Measurements from ENCODE around the gene FBXO31. TPM values are rescaled to one million over a fixed set of nuclear protein-coding genes. Genes with fewer than 3 reads are reported as not detected.
"Not testable (repeated sequence)": the region's sequence is repeated elsewhere in the genome, so short reads cannot be mapped to it uniquely, and the experiment has no call there.

The FBXO31 gene
- total RNA-seq, 1 donor from 2014 or later: 28.9 TPM

DNA sequence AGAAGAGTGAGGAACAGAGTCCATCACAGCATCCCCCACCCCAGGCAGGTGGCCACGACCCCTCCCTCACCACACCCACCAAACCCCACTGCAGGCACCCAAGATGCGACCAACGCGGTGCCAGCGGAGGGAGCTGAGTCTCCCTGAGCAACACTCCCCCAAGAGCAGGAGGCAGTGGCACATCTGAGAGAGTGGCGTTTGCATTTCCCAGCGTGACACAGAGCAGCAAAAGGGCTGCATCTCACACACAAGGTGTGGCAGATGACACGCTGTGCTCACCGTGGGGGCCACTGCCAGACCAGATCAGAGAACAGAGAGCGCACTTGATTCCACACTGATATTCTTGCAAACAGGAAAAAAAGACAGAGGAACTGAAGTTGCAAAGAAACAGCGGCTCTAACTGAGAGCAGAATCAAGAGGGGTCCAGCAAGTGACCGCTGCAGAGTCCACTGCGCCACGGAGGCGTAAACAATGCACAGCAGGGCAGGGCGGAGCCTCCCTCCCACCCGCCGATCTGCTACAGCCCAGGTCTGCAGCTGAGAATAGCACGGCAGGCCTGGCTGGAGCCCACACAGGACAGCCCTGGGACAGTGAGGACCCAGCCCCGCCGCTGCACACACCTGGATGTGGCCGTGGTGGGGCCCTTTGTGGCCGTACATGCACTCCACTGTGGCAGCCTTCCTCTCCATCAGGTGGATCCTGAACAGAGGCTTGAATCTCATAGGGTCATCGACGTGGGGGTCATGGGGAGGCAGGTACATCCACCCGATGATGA is 40.4 kb downstream of the FBXO31 start:
- Histone ChIP-seq H3K36me3 (ENCODE audit: control insufficient read depth, insufficient read depth, low read length) (peaks cover 1% of the 10 kb centered on the region), H3K4me3 (ENCODE audit: low read depth, low read length) (no peak overlapping the region), H3K27me3 (ENCODE audit: control insufficient read depth, insufficient read depth, low read length) (no peaks in the 10 kb centered on the region)
- DNase-seq (ENCODE audit: low read depth): no peak
- TF ChIP-seq, protein P1, sequence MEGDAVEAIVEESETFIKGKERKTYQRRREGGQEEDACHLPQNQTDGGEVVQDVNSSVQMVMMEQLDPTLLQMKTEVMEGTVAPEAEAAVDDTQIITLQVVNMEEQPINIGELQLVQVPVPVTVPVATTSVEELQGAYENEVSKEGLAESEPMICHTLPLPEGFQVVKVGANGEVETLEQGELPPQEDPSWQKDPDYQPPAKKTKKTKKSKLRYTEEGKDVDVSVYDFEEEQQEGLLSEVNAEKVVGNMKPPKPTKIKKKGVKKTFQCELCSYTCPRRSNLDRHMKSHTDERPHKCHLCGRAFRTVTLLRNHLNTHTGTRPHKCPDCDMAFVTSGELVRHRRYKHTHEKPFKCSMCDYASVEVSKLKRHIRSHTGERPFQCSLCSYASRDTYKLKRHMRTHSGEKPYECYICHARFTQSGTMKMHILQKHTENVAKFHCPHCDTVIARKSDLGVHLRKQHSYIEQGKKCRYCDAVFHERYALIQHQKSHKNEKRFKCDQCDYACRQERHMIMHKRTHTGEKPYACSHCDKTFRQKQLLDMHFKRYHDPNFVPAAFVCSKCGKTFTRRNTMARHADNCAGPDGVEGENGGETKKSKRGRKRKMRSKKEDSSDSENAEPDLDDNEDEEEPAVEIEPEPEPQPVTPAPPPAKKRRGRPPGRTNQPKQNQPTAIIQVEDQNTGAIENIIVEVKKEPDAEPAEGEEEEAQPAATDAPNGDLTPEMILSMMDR (IDR thresholded peaks at IDR 0.05; ENCODE audit: insufficient read depth, low read length, poor library complexity, severe bottlenecking): no peak

- Histone ChIP-seq H3K36me3 (ENCODE audit: control insufficient read depth, insufficient read depth, low read length) (peaks cover 1% of the 10 kb centered on the region), H3K27me3 (ENCODE audit: control insufficient read depth, insufficient read depth, low read length) (no peaks in the 10 kb centered on the region), H3K4me3 (ENCODE audit: low read depth, low read length) (no peak overlapping the region)
- TF ChIP-seq, protein P1 (IDR thresholded peaks at IDR 0.05; ENCODE audit: insufficient read depth, low read length, poor library complexity, severe bottlenecking): no peak
- DNase-seq (ENCODE audit: low read depth): no peak
Observed at GRCh38 chr16:87342504-87342903, 41.1 kb downstream of the FBXO31 start.

- Histone ChIP-seq H3K4me3 (ENCODE audit: low read depth, low read length) (no peak overlapping the region), H3K36me3 (ENCODE audit: control insufficient read depth, insufficient read depth, low read length) (peaks cover 1% of the 10 kb centered on the region), H3K27me3 (ENCODE audit: control insufficient read depth, insufficient read depth, low read length) (no peaks in the 10 kb centered on the region)
- DNase-seq (ENCODE audit: low read depth): no peak
- TF ChIP-seq, protein P1 (IDR thresholded peaks at IDR 0.05; ENCODE audit: insufficient read depth, low read length, poor library complexity, severe bottlenecking): no peak
Observed at GRCh38 chr16:87340198-87340597, 43.4 kb downstream of the FBXO31 start.

- not testable (repeated sequence) for H3K27me3 ChIP-seq (ENCODE audit: control insufficient read depth, insufficient read depth, low read length); H3K36me3 ChIP-seq (ENCODE audit: control insufficient read depth, insufficient read depth, low read length); DNase-seq (ENCODE audit: low read depth); H3K4me3 ChIP-seq (ENCODE audit: low read depth, low read length)
Observed at GRCh38 chr16:87339724-87340105, 43.9 kb downstream of the FBXO31 start.

DNA sequence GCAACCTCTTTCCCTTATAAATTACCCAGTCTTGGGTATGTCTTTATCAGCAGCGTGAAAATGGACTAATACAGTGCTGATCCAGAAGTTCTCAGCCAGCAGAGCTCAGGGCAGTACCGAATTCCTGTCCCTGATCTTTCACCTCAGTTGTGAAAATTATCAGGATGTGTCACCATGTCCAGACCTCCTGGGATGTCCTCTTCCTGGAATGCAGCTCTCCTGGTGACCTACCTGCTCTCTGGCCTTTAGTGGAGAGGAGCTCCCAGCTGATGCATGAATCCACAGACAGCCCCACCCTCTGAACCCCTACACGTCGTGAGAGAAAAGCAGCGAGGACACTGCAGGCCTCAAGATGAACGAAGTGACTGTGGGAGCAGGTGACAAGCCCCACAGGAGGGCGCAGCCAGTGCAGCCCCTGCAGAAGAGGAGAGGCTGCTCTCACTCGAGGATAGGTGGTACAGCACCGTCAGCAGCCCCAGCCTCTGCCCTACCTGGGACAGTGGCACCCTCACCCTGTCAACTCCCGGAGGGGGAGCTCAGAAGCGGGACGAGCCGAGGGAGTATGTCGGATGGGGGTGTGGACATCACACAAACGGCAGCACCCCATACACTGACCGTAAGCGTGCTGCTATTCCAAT is 44.4 kb downstream of the FBXO31 start:
- Histone ChIP-seq H3K27me3 (ENCODE audit: control insufficient read depth, insufficient read depth, low read length) (no peaks in the 10 kb centered on the region), H3K36me3 (ENCODE audit: control insufficient read depth, insufficient read depth, low read length) (peaks cover 1% of the 10 kb centered on the region), H3K4me3 (ENCODE audit: low read depth, low read length) (no peak overlapping the region)
- TF ChIP-seq, protein P1 (IDR thresholded peaks at IDR 0.05; ENCODE audit: insufficient read depth, low read length, poor library complexity, severe bottlenecking): no peak
- no peak for DNase-seq (ENCODE audit: low read depth)

DNA sequence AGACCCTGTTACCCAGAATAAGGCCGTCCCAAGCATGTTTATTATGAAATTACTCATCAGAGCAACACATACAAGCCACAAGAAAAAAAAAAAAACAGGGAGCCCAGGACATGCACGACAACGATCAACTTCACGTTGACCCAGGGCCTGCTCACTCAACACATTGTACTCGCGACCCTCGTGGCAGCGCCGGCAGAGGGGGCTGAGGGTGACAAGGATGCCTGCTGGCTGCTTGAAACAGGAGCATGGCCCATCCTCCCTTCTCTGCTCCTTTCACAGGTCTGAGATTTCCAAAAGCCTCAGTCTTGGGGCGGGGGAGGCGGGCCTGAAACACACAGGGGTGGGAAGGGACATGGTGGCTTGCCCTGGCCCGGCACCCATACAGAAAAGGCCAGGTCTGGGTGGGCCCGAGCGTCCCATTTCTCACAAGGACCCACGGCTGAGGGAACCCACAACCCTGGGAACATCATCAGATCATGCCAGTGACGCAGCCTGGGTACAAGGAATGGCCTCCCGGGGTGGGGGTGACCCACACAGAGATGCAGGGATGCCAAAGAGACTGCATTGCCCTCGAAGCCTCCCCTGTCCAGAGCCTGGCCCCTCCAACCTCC is 45.3 kb downstream of the FBXO31 start:
- H3K27me3 ChIP-seq (ENCODE audit: control insufficient read depth, insufficient read depth, low read length): no peaks in the 10 kb centered on the region
- TF ChIP-seq, protein P1 (IDR thresholded peaks at IDR 0.05; ENCODE audit: insufficient read depth, low read length, poor library complexity, severe bottlenecking): no peak
- no peak for DNase-seq (ENCODE audit: low read depth)
- H3K4me3 ChIP-seq (ENCODE audit: low read depth, low read length): no peak overlapping the region
- H3K36me3 ChIP-seq (ENCODE audit: control insufficient read depth, insufficient read depth, low read length): peaks cover 1% of the 10 kb centered on the region
